ENCODE data around the gene WBP11. TPM values are rescaled to one million over a fixed set of nuclear protein-coding genes. Genes with fewer than 3 reads are reported as not detected.

The WBP11 gene
- total and polyA plus RNA-seq, 2 experiments from 2014 or later = 28.2 to 67.7 TPM

GRCh38 chr12:14846042-14846587, 42.8 kb upstream of the WBP11 start:
- Histone ChIP-seq H3K27me3 (no peaks in the 10 kb centered on the region), H3K4me1 (ENCODE audit: low read depth) (no peaks in the 10 kb centered on the region), H3K4me3 (no peak overlapping the region), H3K36me3 (no peaks in the 10 kb centered on the region), H3K27ac (no peak overlapping the region), H3K9me3 (ENCODE audit: low read depth) (no peaks in the 10 kb centered on the region)
- DNase-seq (ENCODE audit: low read depth in 1 of 2, low spot score in 1 of 2) = peak in 1 of 2 donors; percentile 78
- TF ChIP-seq CTCF (IDR thresholded peaks at IDR 0.05; ENCODE audit: low read depth, low read length) = peak; percentile 16

- peak; percentile 74 for TF ChIP-seq CTCF (IDR thresholded peaks at IDR 0.05; ENCODE audit: low read depth, low read length)
- Histone ChIP-seq H3K9me3 (ENCODE audit: low read depth) (no peaks in the 10 kb centered on the region), H3K4me3 (no peak overlapping the region), H3K27ac (no peak overlapping the region), H3K4me1 (ENCODE audit: low read depth) (no peaks in the 10 kb centered on the region), H3K27me3 (no peaks in the 10 kb centered on the region), H3K36me3 (no peaks in the 10 kb centered on the region)
- DNase-seq (ENCODE audit: low read depth in 1 of 2, low spot score in 1 of 2) = peak; percentile 76 to 80
Observed at GRCh38 chr12:14845350-14845750, 42.1 kb upstream of the WBP11 start.

GRCh38 chr12:14844401-14844800, 41.1 kb upstream of the WBP11 start:
- TF ChIP-seq CTCF (IDR thresholded peaks at IDR 0.05; ENCODE audit: low read depth, low read length) = no peak
- Histone ChIP-seq H3K9me3 (ENCODE audit: low read depth) (no peaks in the 10 kb centered on the region), H3K27me3 (no peaks in the 10 kb centered on the region), H3K4me3 (no peak overlapping the region), H3K4me1 (ENCODE audit: low read depth) (no peaks in the 10 kb centered on the region), H3K27ac (no peak overlapping the region), H3K36me3 (no peaks in the 10 kb centered on the region)
- DNase-seq (ENCODE audit: low read depth in 1 of 2, low spot score in 1 of 2) = no peak

GRCh38 chr12:14843425-14843887, 40.2 kb upstream of the WBP11 start, which contains the start of gene ART4:
Gene ART4, minus strand, starts transcription at chr12:14843526. Its CDS starts 413 bp downstream, at chr12:14843113.
- Histone ChIP-seq H3K9me3 (ENCODE audit: low read depth) (no peaks in the 10 kb centered on the region), H3K27me3 (no peaks in the 10 kb centered on the region), H3K27ac (no peak within 1 kb of the TSS), H3K36me3 (no peaks in the 10 kb centered on the region), H3K4me3 (no peak within 1 kb of the TSS), H3K4me1 (ENCODE audit: low read depth) (no peaks in the 10 kb centered on the region)
- peak in 1 of 2 donors; percentile 73 for DNase-seq (ENCODE audit: low read depth in 1 of 2, low spot score in 1 of 2)
- no peak for TF ChIP-seq CTCF (IDR thresholded peaks at IDR 0.05; ENCODE audit: low read depth, low read length)

GRCh38 chr12:14842315-14842714, 39.0 kb upstream of the WBP11 start:
- no peaks in the 10 kb centered on the region for H3K36me3 ChIP-seq

More at GRCh38 chr12:14842315-14842714, 39.0 kb upstream of the WBP11 start:
- no peak for DNase-seq (ENCODE audit: low read depth in 1 of 2, low spot score in 1 of 2)
- no peak for TF ChIP-seq CTCF (IDR thresholded peaks at IDR 0.05; ENCODE audit: low read depth, low read length)
- no peaks in the 10 kb centered on the region for H3K27me3 ChIP-seq
- no peak overlapping the region for H3K27ac ChIP-seq
- no peaks in the 10 kb centered on the region for H3K9me3 ChIP-seq (ENCODE audit: low read depth)
- H3K4me1 ChIP-seq (ENCODE audit: low read depth) = no peaks in the 10 kb centered on the region
- no peak overlapping the region for H3K4me3 ChIP-seq

Measured in cardiac muscle cell (in vitro differentiated cells and primary cell).